K562 (cell line): ENCODE measurements around the gene MGAT4C.

Experiments
- HLTF ChIP-seq: fragments of 450-650 bp; IDR thresholded peaks from 2 replicates; pipeline ENCODE4 v1.6.1; 2016
- TF ChIP-seq, protein P1 (sequence below): sonication (generic); formaldehyde crosslinking; IDR thresholded peaks from 2 replicates; pipeline ENCODE4 v1.9.0; 2022; ENCODE audit warnings: mild to moderate bottlenecking, missing genetic modification reagents
- TF ChIP-seq, protein P2 (sequence below): sonication (generic); formaldehyde crosslinking; IDR thresholded peaks from 2 replicates; pipeline ENCODE4 v1.8.1; 2023; ENCODE audit warnings: mild to moderate bottlenecking, missing genetic modification reagents
- TF ChIP-seq, protein P3 (sequence below), 2 experiments: fragments of 450-650 bp; conservative IDR thresholded peaks; 2 replicates each; pipeline ENCODE4 v1.6.1; 2017; ENCODE audit warnings: mild to moderate bottlenecking in 2 of 2, moderate library complexity in 2 of 2
- TF ChIP-seq, protein P4 (sequence below), 3 experiments: IDR thresholded peaks in 2 of 3; conservative IDR thresholded peaks in 1 of 3; 2 replicates each; pipeline ENCODE4 v1.5.1; 2011 to 2012; ENCODE audit warnings: low read length in 3 of 3, mild to moderate bottlenecking in 3 of 3, control low read depth in 2 of 3, improper control_type of control experiment in 1 of 3, inconsistent platforms in 1 of 3, low read depth in 1 of 3, mixed read lengths in 1 of 3, moderate library complexity in 1 of 3; ENCODE audit not compliant: insufficient read depth in 2 of 3

DNA sequence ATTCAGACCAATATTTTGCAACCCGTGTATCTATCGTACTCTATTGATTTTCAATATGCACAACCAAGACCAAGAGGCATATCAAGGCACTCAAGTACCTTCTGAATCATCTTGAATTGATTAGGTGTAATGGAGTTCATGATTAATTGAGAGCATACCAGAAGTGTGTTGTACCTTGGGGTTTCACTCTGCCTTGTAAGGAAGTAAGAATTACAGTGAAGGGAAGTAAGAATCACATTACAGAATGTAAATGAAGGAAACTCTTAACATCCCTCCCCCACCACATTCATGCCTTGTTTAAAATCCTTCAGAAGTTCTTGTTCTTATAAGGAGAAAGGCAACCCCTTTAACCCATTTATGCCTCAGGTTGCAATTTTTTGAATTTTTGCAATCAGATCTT, 5.4 kb upstream of the MGAT4C start:
- TF ChIP-seq, protein P1, sequence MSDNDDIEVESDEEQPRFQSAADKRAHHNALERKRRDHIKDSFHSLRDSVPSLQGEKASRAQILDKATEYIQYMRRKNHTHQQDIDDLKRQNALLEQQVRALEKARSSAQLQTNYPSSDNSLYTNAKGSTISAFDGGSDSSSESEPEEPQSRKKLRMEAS, result no peak
- TF ChIP-seq, protein P2, sequence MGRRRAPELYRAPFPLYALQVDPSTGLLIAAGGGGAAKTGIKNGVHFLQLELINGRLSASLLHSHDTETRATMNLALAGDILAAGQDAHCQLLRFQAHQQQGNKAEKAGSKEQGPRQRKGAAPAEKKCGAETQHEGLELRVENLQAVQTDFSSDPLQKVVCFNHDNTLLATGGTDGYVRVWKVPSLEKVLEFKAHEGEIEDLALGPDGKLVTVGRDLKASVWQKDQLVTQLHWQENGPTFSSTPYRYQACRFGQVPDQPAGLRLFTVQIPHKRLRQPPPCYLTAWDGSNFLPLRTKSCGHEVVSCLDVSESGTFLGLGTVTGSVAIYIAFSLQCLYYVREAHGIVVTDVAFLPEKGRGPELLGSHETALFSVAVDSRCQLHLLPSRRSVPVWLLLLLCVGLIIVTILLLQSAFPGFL (CRISPR knock-in tag), result no peak
- TF ChIP-seq, protein P3, sequence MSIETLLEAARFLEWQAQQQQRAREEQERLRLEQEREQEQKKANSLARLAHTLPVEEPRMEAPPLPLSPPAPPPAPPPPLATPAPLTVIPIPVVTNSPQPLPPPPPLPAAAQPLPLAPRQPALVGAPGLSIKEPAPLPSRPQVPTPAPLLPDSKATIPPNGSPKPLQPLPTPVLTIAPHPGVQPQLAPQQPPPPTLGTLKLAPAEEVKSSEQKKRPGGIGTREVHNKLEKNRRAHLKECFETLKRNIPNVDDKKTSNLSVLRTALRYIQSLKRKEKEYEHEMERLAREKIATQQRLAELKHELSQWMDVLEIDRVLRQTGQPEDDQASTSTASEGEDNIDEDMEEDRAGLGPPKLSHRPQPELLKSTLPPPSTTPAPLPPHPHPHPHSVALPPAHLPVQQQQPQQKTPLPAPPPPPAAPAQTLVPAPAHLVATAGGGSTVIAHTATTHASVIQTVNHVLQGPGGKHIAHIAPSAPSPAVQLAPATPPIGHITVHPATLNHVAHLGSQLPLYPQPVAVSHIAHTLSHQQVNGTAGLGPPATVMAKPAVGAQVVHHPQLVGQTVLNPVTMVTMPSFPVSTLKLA (conservative IDR thresholded peaks at IDR 0.05), result no peak
- TF ChIP-seq, protein P4, sequence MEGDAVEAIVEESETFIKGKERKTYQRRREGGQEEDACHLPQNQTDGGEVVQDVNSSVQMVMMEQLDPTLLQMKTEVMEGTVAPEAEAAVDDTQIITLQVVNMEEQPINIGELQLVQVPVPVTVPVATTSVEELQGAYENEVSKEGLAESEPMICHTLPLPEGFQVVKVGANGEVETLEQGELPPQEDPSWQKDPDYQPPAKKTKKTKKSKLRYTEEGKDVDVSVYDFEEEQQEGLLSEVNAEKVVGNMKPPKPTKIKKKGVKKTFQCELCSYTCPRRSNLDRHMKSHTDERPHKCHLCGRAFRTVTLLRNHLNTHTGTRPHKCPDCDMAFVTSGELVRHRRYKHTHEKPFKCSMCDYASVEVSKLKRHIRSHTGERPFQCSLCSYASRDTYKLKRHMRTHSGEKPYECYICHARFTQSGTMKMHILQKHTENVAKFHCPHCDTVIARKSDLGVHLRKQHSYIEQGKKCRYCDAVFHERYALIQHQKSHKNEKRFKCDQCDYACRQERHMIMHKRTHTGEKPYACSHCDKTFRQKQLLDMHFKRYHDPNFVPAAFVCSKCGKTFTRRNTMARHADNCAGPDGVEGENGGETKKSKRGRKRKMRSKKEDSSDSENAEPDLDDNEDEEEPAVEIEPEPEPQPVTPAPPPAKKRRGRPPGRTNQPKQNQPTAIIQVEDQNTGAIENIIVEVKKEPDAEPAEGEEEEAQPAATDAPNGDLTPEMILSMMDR (IDR thresholded peaks at IDR 0.05 in 2 of 3, conservative IDR thresholded peaks at IDR 0.05 in 1 of 3; ENCODE audit: insufficient read depth in 2 of 3, low read depth in 1 of 3, low read length in 3 of 3), result no peak
- TF ChIP-seq HLTF, result no peak
